HepG2 (cell line): ENCODE data around the gene GPM6B. TPM values are rescaled to one million over a fixed set of nuclear protein-coding genes. Genes with fewer than 3 reads are reported as not detected.
A peak's percentile ranks its signal among the peaks of the same experiment; 100 is the strongest.

Experiments used
- ATAC-seq: fragments of 200-7000 bp; cut with Tn5 transposase; 3 replicates; pipeline ENCODE4 v1.9.1; 2020; ENCODE audit warnings: mild to moderate bottlenecking, moderate library complexity
- BruUV-seq: library from RNA; stranded (reverse); fragments of 400-500 nt; replicated peaks from 2 replicates; lab custom pipeline; 2021; lab: Mats Ljungman, UMichigan
- CTCF ChIA-PET: fragments of 300-600 bp; formaldehyde crosslinking; extraction: SDS; loops from one replicate; lab custom pipeline; 2021; ENCODE audit warnings: low total read pairs, inconsistent platforms, low intra/inter-chr PET ratio; lab: Yijun Ruan, JAX
- POLR2A ChIA-PET: fragments of 350-600 bp; sonication (Branson Sonifier 250); formaldehyde crosslinking; loops from one replicate; lab custom pipeline; 2020; ENCODE audit warnings: antibody characterized with exemption, inconsistent platforms; lab: Yijun Ruan, JAX
- DNase-seq: peaks from one replicate; pipeline ENCODE4 v3.0.0-alpha.2; 2015; ENCODE audit warnings: low spot score
- FAIRE-seq: peaks from 3 replicates; lab custom pipeline; 2011; peaks lifted over from hg19 to GRCh38; lab: Jason Lieb, UNC
- H2AFZ ChIP-seq: one replicate; pipeline ENCODE4 v1.6.1; 2011; ENCODE audit warnings: low read length, inconsistent platforms
- H3K27ac ChIP-seq: fragments of 300-600 bp; 3 replicates; pipeline ENCODE4 v1.8.0; 2011; ENCODE audit warnings: mixed run types, mild to moderate bottlenecking, mixed read lengths, low read length, inconsistent platforms; ENCODE audit not compliant: insufficient read depth; ENCODE audit errors: extremely low read length
- H3K27me3 ChIP-seq, 2 experiments: fragments of 200-600 bp in 1 of 2; 2 replicates in 1 of 2; 3 replicates in 1 of 2; pipeline versions ENCODE4 v1.6.0 to v1.8.0; 2011; ENCODE audit warnings: low read length in 2 of 2, mild to moderate bottlenecking in 2 of 2, moderate library complexity in 2 of 2, inconsistent platforms in 1 of 2; ENCODE audit not compliant: insufficient read depth in 2 of 2, control insufficient read depth in 1 of 2
- H3K36me3 ChIP-seq, 2 experiments: fragments of 200-600 bp in 1 of 2; replicated peaks in 1 of 2; 2 replicates in 1 of 2; 3 replicates in 1 of 2; pipeline versions ENCODE4 v1.5.1 to v1.8.0; 2011; ENCODE audit warnings: low read length in 2 of 2, inconsistent platforms in 1 of 2; ENCODE audit not compliant: insufficient read depth in 2 of 2, control insufficient read depth in 1 of 2
- H3K4me1 ChIP-seq: 2 replicates; pipeline ENCODE4 v1.5.1; 2012; ENCODE audit warnings: low read length, inconsistent platforms; ENCODE audit not compliant: insufficient read depth
- H3K4me2 ChIP-seq: 2 replicates; pipeline ENCODE4 v1.6.0; 2011; ENCODE audit warnings: low read depth, low read length, inconsistent platforms
- H3K4me3 ChIP-seq, 3 experiments: fragments of 200-600 bp in 1 of 3; sonication (generic), shearing (Covaris generic) in 1 of 3; replicated peaks in 1 of 3; 2 replicates each; pipeline ENCODE4 v1.5.1; 2011 to 2016; ENCODE audit warnings: low read length in 3 of 3, inconsistent platforms in 2 of 3, low read depth in 2 of 3, mild to moderate bottlenecking in 2 of 3, control low read depth in 1 of 3, mixed read lengths in 1 of 3; ENCODE audit not compliant: insufficient read depth in 1 of 3
- H3K79me2 ChIP-seq: one replicate; pipeline ENCODE4 v1.6.1; 2011; ENCODE audit warnings: low read length, inconsistent platforms; ENCODE audit not compliant: insufficient read depth
- H3K9ac ChIP-seq: 2 replicates; pipeline ENCODE4 v1.6.0; 2011; ENCODE audit warnings: mild to moderate bottlenecking, low read depth, low read length, inconsistent platforms; ENCODE audit not compliant: insufficient read depth
- H3K9me3 ChIP-seq: 2 replicates; pipeline ENCODE4 v1.5.1; 2012; ENCODE audit warnings: mild to moderate bottlenecking, low read length
- H4K20me1 ChIP-seq: 2 replicates; pipeline ENCODE4 v1.6.0; 2011; ENCODE audit warnings: inconsistent platforms, mild to moderate bottlenecking, low read length, moderate library complexity; ENCODE audit not compliant: insufficient read depth
- ARNTL ChIP-seq: sonication (generic); formaldehyde crosslinking; IDR thresholded peaks from 2 replicates; pipeline ENCODE4 v1.4.0; 2020; ENCODE audit warnings: mild to moderate bottlenecking, missing genetic modification reagents
- EZH2 ChIP-seq: conservative IDR thresholded peaks from 2 replicates; pipeline ENCODE4 v1.6.1; 2012; ENCODE audit warnings: mild to moderate bottlenecking, low read depth, low read length, moderate library complexity
- FOSL2 ChIP-seq: sonication (generic); formaldehyde crosslinking; IDR thresholded peaks from 2 replicates; pipeline ENCODE4 v1.4.0; 2020; ENCODE audit warnings: missing genetic modification reagents
- IKZF1 ChIP-seq: fragments of 450-650 bp; IDR thresholded peaks from 2 replicates; pipeline ENCODE4 v1.7.1; 2016
- KLF16 ChIP-seq, 2 experiments: sonication (generic) in 1 of 2; formaldehyde crosslinking in 1 of 2; IDR thresholded peaks; 2 replicates each; pipeline versions ENCODE4 v1.6.1 to v1.8.0; 2016 to 2023; ENCODE audit warnings: missing genetic modification reagents in 2 of 2, missing compliant biosample characterization in 1 of 2
- SNAPC5 ChIP-seq: sonication (generic); formaldehyde crosslinking; IDR thresholded peaks from 2 replicates; pipeline ENCODE4 v1.8.1; 2023; ENCODE audit warnings: mild to moderate bottlenecking, missing genetic modification reagents, borderline replicate concordance
- SOX13 ChIP-seq, 3 experiments: fragments of 450-650 bp in 1 of 3; sonication (generic) in 1 of 3; formaldehyde crosslinking in 1 of 3; IDR thresholded peaks in 2 of 3; conservative IDR thresholded peaks in 1 of 3; 2 replicates each; pipeline versions ENCODE4 v1.5.0 to v1.6.1; 2016 to 2020; ENCODE audit warnings: antibody characterized with exemption in 1 of 3, mild to moderate bottlenecking in 1 of 3, missing compliant biosample characterization in 1 of 3, missing genetic modification reagents in 1 of 3, moderate library complexity in 1 of 3
- ZBTB7B ChIP-seq: sonication (generic); formaldehyde crosslinking; IDR thresholded peaks from 2 replicates; pipeline ENCODE4 v1.4.0; 2020; ENCODE audit warnings: missing genetic modification reagents
- ZGPAT ChIP-seq: IDR thresholded peaks from 2 replicates; pipeline ENCODE4 v1.6.1; 2016; ENCODE audit warnings: mild to moderate bottlenecking
- ZNF350 ChIP-seq: sonication (generic); formaldehyde crosslinking; IDR thresholded peaks from 2 replicates; pipeline ENCODE4 v1.4.0; 2020; ENCODE audit warnings: mild to moderate bottlenecking, low read depth, missing genetic modification reagents, borderline replicate concordance
- ZNF503 ChIP-seq: sonication (generic); formaldehyde crosslinking; IDR thresholded peaks from 2 replicates; pipeline ENCODE4 v1.4.0; 2020; ENCODE audit warnings: missing genetic modification reagents
- ZNF558 ChIP-seq: sonication (generic); formaldehyde crosslinking; IDR thresholded peaks from 2 replicates; pipeline ENCODE4 v1.9.0; 2022; ENCODE audit warnings: mild to moderate bottlenecking, missing genetic modification reagents, borderline replicate concordance
- ZNF670 ChIP-seq: sonication (generic); formaldehyde crosslinking; IDR thresholded peaks from 2 replicates; pipeline ENCODE4 v1.8.0; 2022; ENCODE audit warnings: mild to moderate bottlenecking, missing genetic modification reagents, borderline replicate concordance
- ZNF7 ChIP-seq: IDR thresholded peaks from 2 replicates; pipeline ENCODE4 v1.6.1; 2016; ENCODE audit warnings: missing biosample characterization, missing genetic modification reagents
- ZSCAN31 ChIP-seq: sonication (generic); formaldehyde crosslinking; IDR thresholded peaks from 2 replicates; pipeline ENCODE4 v1.5.0; 2020; ENCODE audit warnings: low read depth, mild to moderate bottlenecking, missing genetic modification reagents
- WGBS: methylation state at CpG from one replicate; pipeline ENCODE4 v1.1.6; 2017; ENCODE audit warnings: low lambda C conversion rate; 5-methylcytosine and 5-hydroxymethylcytosine counted together
- in situ Hi-C: cut with HindIII; loops from 2 replicates; pipeline ENCODE4 v1.10.0; 2017; ENCODE audit warnings: low pct_unique_long_range_greater_than_20kb; ENCODE audit not compliant: extremely low pct_ligation_motif_present
- intact Hi-C: fragments of 100-400 bp; cut with micrococcal nuclease; formaldehyde crosslinking; loops from one replicate; pipeline ENCODE4 v1.10.0; 2022; ENCODE audit not compliant: unreplicated experiment
- polyA plus RNA-seq, 8 experiments: library from polyadenylated mRNA; depleted of rRNA in 3 of 8; stranded (reverse) in 7 of 8; unstranded in 1 of 8; fragments of >200 nt; fragmentation: Illumina TruSeq in 4 of 8; extraction: Trizol in 4 of 8; gene quantifications; 2 replicates each; pipeline versions ENCODE4 v1.2.1 to v1.2.3, GENCODE V29; 2011 to 2016; ENCODE audit warnings: low read depth in 4 of 8, missing spikeins in 1 of 8, mixed read lengths in 1 of 8; ENCODE audit not compliant: insufficient read depth in 1 of 8
- total RNA-seq, 5 experiments: library from RNA; depleted of rRNA; stranded (reverse); fragments of >200 nt; fragmentation: Illumina TruSeq; extraction: Trizol; gene quantifications; 2 replicates each; pipeline ENCODE4 v1.2.3, GENCODE V29; 2016; ENCODE audit warnings: low read depth in 1 of 5
- TF ChIP-seq, protein P1 (sequence below): sonication (generic); formaldehyde crosslinking; IDR thresholded peaks from 2 replicates; pipeline ENCODE4 v1.4.0; 2020; ENCODE audit warnings: missing genetic modification reagents

GPM6B gene
- total and polyA plus RNA-seq, 2 of the 13 experiments (the other 11 are each of a cell fraction or from before 2014, with no cell fraction given) = not detected

DNA sequence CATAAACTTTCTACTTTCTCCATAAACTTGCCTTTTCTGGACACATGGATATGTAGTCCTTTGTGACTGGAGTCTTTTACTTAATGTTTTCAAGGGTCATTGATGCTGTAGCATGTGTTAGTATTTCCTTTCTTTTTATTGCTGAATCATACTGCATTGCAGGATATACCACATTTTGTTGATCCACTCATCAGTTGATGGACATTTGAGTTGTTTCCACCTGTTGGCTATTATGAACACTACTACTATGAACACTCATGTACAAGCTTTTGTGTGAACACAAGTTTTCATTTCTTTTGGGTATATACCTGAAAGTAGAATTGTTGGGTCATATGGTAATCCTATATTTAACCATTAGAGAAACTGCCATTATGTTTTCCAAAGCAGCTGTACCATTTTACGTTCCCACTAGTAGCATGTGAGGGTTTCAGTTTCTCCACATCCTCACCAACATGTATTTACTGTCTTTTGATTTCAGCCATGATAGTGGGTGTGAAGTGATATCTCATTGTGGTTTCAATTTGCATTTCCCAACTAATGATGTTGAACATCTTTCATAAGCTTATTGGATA is 26.3 kb upstream of the GPM6B start:
- Histone ChIP-seq H3K79me2 (no peaks in the 10 kb centered on the region), H3K9me3 (no peaks in the 10 kb centered on the region), H3K9ac (no peak overlapping the region), H2AFZ (no peak overlapping the region), H3K36me3 (no peaks in the 10 kb centered on the region), H3K4me2 (no peak overlapping the region), H3K27ac (no peak overlapping the region), H3K4me1 (no peaks in the 10 kb centered on the region), H3K27me3 (no peaks in the 10 kb centered on the region), H3K4me3 (no peak overlapping the region), H4K20me1 (no peaks in the 10 kb centered on the region)
- no peak for DNase-seq
- in situ Hi-C loops (no loop called here), intact Hi-C loops (no loop called here)
- BruUV-seq = no TSS peak
- no peak for ATAC-seq
- ChIA-PET POLR2A (no interaction called here), CTCF (no interaction called here)
- WGBS = 0% methylated on average over 1 of the region's 1 CpG
- no peak for TF ChIP-seq ZNF350
- peak; percentile 4 for FAIRE-seq

DNA sequence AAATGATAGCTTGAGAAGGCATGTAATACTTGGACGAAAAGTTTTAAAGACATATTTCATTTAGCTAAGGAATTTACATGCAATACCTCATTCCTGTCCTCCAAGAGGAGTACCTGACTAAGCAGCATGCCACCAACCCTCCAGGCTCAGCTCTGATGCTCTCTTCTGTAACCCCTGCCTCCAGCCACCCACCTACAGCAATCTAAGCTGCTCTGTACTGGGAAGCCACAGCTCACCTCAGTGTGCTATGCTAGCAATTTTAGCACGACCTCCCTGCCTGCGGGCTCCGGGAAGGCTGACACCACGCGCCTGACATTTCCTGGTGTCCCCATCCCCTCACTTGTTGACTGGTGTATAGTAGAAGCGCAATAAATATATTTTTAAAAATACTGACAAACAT is 23.2 kb upstream of the GPM6B start:
- Histone ChIP-seq H3K36me3 (no peaks in the 10 kb centered on the region), H3K4me1 (no peaks in the 10 kb centered on the region), H3K79me2 (no peaks in the 10 kb centered on the region), H3K9ac (no peak overlapping the region), H3K27ac (no peak overlapping the region), H4K20me1 (no peaks in the 10 kb centered on the region), H3K9me3 (no peaks in the 10 kb centered on the region), H3K4me2 (no peak overlapping the region), H2AFZ (no peak overlapping the region), H3K4me3 (no peak overlapping the region), H3K27me3 (no peaks in the 10 kb centered on the region)
- ATAC-seq (no peak), DNase-seq (no peak), FAIRE-seq (no peak)
- POLR2A ChIA-PET = no interaction called here
- intact Hi-C loops = no loop called here
- BruUV-seq = no TSS peak
- WGBS = 0% methylated on average over 2 of the region's 7 CpGs
- CTCF ChIA-PET = no interaction called here
- in situ Hi-C loops = no loop called here
- TF ChIP-seq ZNF503 (CRISPR knock-in tag) (no peak), ZBTB7B (CRISPR knock-in tag) (no peak), KLF16 (CRISPR knock-in tag; IDR thresholded peaks at IDR 0.05) (no peak), FOSL2 (CRISPR knock-in tag) (no peak), ZSCAN31 (CRISPR knock-in tag) (no peak), ZGPAT (CRISPR knock-in tag) (no peak), SNAPC5 (CRISPR knock-in tag) (no peak), SOX13 (IDR thresholded peaks at IDR 0.05) (no peak), SOX13 (CRISPR knock-in tag; conservative IDR thresholded peaks at IDR 0.05 in 1 of 2, IDR thresholded peaks at IDR 0.05 in 1 of 2) (no peak), ARNTL (CRISPR knock-in tag) (no peak), ZNF558 (CRISPR knock-in tag) (no peak), ZNF7 (CRISPR knock-in tag) (no peak), EZH2 (no peak), ZNF670 (no peak), IKZF1 (no peak)
- TF ChIP-seq, protein P1, sequence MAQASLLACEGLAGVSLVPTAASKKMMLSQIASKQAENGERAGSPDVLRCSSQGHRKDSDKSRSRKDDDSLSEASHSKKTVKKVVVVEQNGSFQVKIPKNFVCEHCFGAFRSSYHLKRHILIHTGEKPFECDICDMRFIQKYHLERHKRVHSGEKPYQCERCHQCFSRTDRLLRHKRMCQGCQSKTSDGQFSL (CRISPR knock-in tag) = no peak
